Measurements from ENCODE around the gene SHE. TPM values are rescaled to one million over a fixed set of nuclear protein-coding genes. Genes with fewer than 3 reads are reported as not detected.
"Not testable (repeated sequence)": the region's sequence is repeated elsewhere in the genome, so short reads cannot be mapped to it uniquely, and the experiment has no call there.

Gene SHE
- total RNA-seq, 4 donors from 2014 or later, result 4.0 to 8.0 (median 6.1) TPM

DNA sequence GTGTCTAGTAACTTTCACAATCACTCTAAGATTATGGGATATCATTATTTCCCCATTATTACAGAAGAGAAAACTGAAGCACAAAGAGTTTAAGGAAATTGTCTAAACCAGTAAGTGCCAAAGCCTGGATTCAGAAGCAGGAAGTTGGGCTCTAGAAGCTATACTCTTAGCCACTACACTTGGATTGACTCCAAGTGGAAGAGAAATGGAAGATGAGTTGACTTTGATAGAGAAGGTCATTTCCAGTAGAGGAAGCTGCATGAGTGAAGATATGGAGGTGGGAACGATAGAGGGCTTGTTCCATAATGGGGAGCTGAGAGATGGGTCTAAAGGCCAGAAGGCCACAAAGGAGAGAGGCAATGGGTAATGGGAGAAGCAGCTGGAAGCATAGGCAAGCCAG is 11.9 kb downstream of the SHE start:
- 70% methylated on average over 1 of the region's 1 CpG for WGBS, 2 donors

DNA sequence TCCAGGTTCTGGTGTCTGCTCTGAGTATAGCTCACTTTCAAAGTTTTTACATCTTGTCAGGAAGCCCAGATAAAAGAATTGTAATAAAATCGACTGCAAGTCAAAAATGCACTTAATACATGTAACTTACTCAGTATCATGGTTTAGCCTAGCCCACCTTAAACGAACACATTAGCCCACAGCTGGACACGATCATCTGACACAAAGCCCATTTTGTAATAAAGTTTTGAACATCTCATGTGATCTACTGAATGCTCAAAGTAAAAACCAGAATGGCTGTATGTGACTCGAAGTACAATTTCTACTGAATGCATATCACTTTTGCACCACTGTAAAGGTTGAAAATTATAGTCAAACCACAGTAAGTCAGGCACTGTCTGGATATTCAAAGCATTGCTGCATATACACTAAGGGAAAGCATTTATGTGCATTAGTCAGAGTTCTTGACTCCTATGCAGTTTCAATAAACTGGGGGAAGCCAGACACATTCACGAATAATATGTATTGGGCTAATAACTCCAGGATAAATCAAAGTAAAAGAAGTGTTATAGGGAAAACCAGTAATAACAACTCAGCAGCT is 12.4 kb downstream of the SHE start:
- TF ChIP-seq POLR2A (IDR thresholded peaks at IDR 0.05), result no peak
- TF ChIP-seq, protein P1, sequence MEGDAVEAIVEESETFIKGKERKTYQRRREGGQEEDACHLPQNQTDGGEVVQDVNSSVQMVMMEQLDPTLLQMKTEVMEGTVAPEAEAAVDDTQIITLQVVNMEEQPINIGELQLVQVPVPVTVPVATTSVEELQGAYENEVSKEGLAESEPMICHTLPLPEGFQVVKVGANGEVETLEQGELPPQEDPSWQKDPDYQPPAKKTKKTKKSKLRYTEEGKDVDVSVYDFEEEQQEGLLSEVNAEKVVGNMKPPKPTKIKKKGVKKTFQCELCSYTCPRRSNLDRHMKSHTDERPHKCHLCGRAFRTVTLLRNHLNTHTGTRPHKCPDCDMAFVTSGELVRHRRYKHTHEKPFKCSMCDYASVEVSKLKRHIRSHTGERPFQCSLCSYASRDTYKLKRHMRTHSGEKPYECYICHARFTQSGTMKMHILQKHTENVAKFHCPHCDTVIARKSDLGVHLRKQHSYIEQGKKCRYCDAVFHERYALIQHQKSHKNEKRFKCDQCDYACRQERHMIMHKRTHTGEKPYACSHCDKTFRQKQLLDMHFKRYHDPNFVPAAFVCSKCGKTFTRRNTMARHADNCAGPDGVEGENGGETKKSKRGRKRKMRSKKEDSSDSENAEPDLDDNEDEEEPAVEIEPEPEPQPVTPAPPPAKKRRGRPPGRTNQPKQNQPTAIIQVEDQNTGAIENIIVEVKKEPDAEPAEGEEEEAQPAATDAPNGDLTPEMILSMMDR (IDR thresholded peaks at IDR 0.05), result no peak
- no peak for DNase-seq (ENCODE audit: low spot score in 2 of 2)
- WGBS, 2 donors, result 57 to 61% methylated on average over 5 of the region's 5 CpGs
- intact Hi-C loops (cut with DNase I; ENCODE audit: low total_unique reads), result no loop called here
- H3K4me3 ChIP-seq (ENCODE audit: low read depth, poor library complexity, severe bottlenecking), result no peak overlapping the region

More for the DNA sequence above, 11.9 kb downstream of the SHE start:
- no peak overlapping the region for H3K4me3 ChIP-seq (ENCODE audit: low read depth, poor library complexity, severe bottlenecking)
- peak in 1 of 2 donors; percentile 12 for DNase-seq (ENCODE audit: low spot score in 2 of 2)
- intact Hi-C loops (cut with DNase I; ENCODE audit: low total_unique reads), result no loop called here
- no peak for TF ChIP-seq POLR2A (IDR thresholded peaks at IDR 0.05)
- TF ChIP-seq, protein P1 (IDR thresholded peaks at IDR 0.05), result no peak

DNA sequence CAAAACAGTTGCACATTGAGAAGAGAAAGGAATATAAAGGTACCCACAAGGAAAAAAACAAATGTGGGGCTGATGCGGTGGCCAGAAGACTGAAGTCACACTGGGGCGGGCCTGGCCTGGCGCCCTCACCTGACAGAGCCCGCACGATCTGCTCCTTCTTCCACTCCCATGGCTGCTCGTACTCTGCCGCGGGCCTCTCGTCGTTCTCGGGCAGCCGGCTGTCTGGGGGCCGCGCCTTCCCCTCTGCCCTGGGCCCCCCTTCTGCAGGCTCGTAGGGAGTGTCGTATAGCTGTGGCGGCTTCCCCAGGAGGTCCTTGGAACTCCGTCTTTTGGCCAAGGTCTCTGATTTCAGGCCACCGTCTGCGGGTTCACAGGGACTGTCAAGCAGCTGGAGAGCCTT is 13.3 kb downstream of the SHE start:
- TF ChIP-seq POLR2A (IDR thresholded peaks at IDR 0.05), result no peak
- TF ChIP-seq, protein P1 (IDR thresholded peaks at IDR 0.05), result no peak
- intact Hi-C loops (cut with DNase I; ENCODE audit: low total_unique reads), result no loop called here
- DNase-seq (ENCODE audit: low spot score in 2 of 2), result peak in 1 of 2 donors; percentile 61
- H3K4me3 ChIP-seq (ENCODE audit: low read depth, poor library complexity, severe bottlenecking), result no peak overlapping the region
- 64 to 78% methylated on average over 17 to 20 of the region's 20 CpGs for WGBS, 2 donors

DNA sequence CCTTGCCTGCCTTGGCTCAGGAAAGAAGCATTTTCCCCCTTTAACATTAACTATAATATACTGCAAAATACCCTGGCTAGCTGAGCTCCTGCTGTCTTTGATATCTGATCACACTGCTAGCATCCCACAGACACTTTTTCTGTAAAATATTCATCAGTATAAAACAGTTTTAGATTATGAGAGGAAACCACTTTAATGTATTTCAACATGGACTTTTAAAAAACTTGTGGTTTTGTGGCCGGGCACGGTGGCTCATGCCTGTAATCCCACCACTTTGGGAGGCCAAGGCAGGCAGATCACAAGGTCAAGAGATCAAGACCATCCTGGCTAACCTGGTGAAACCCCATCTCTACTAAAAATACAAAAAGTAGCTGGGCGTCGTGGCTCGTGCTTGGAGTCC is 15.5 kb downstream of the SHE start:
- DNase-seq (ENCODE audit: low spot score in 2 of 2), result peak in 1 of 2 donors; percentile 29
- H3K4me3 ChIP-seq (ENCODE audit: low read depth, poor library complexity, severe bottlenecking); intact Hi-C loops (cut with DNase I; ENCODE audit: low total_unique reads): not testable (repeated sequence)
- WGBS, 2 donors, result 76 to 79% methylated on average over 5 of the region's 5 CpGs

DNA sequence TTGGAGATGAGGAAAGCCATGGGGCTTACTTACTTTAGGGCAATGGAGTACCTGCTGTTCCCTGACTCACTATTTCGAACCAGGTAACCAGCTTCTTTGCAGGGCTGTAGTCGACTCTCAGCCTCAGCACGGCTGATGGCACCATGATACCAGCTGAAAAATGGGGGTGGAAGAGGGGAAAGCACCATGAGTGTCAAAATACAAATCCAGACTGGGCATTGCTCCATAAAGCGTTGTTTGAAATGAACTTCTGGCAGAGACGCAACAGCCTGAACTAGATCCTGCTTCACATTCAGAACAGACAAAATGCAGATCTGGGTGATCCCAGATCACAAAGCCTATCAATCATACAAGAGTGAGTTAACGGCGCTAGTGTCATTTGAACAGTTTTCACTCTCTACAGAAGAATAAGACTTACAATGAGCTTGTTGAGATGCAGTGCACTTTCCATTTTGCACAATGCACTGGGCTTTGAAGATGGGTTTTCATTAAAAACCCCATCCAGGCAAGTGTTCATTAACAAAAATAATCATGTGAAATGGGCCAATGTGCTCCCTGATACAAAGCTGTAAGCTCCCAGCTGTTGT is 16.2 kb downstream of the SHE start:
- DNase-seq (ENCODE audit: low spot score in 2 of 2), result peak in 1 of 2 donors; percentile 34
- intact Hi-C loops (cut with DNase I; ENCODE audit: low total_unique reads), result no loop called here
- no peak for TF ChIP-seq POLR2A (IDR thresholded peaks at IDR 0.05)
- TF ChIP-seq, protein P1 (IDR thresholded peaks at IDR 0.05), result no peak
- H3K4me3 ChIP-seq (ENCODE audit: low read depth, poor library complexity, severe bottlenecking), result no peak overlapping the region
- 37 to 44% methylated on average over 7 of the region's 7 CpGs for WGBS, 2 donors

DNA sequence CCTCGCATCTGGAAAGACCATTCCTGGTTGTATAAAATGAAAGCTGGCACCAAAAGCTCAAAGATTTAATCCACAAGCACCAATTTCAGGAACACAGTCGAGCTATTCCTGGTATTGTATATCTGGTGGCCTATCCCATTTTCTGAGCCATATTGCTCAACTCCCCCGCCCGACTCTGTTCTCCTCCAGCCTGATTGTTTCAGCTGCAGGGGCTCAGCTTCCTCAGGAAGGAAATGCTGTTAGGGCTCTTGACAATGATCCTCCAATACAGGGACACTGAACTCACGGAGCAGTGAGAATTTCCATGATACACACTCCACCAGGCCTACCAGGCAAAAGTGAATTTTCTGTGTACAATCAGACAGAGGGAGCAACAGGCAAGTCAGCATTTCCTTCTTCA is 17.1 kb downstream of the SHE start:
- peak; percentile 46 to 86 for DNase-seq (ENCODE audit: low spot score in 2 of 2)
- TF ChIP-seq, protein P1 (IDR thresholded peaks at IDR 0.05), result no peak
- TF ChIP-seq POLR2A (IDR thresholded peaks at IDR 0.05), result no peak
- H3K4me3 ChIP-seq (ENCODE audit: low read depth, poor library complexity, severe bottlenecking), result no peak overlapping the region
- 67 to 69% methylated on average over 5 of the region's 5 CpGs for WGBS, 2 donors
- intact Hi-C loops (cut with DNase I; ENCODE audit: low total_unique reads), result no loop called here
